Osteocyte (in vitro differentiated cells): ENCODE results near the gene FBXL5. TPM values are rescaled to one million over a fixed set of nuclear protein-coding genes. Genes with fewer than 3 reads are reported as not detected.
A peak's percentile ranks its signal among the peaks of the same experiment; 100 is the strongest.

ENCODE experiments used
- DNase-seq: peaks from one replicate; pipeline ENCODE4 v3.0.0; 2021; ENCODE audit warnings: mixed read lengths; ENCODE audit not compliant: unreplicated experiment; ENCODE audit errors: extremely low spot score
- H3K27ac Mint-ChIP-seq: one replicate; pipeline ENCODE4 v1.8.0; 2021; ENCODE audit warnings: mild to moderate bottlenecking, mixed read lengths; ENCODE audit not compliant: unreplicated experiment
- H3K27me3 Mint-ChIP-seq: one replicate; pipeline ENCODE4 v1.8.0; 2021; ENCODE audit warnings: mixed read lengths; ENCODE audit not compliant: unreplicated experiment
- H3K36me3 Mint-ChIP-seq: one replicate; pipeline ENCODE4 v1.8.0; 2021; ENCODE audit warnings: mixed read lengths; ENCODE audit not compliant: unreplicated experiment
- H3K4me1 Mint-ChIP-seq: one replicate; pipeline ENCODE4 v1.8.0; 2021; ENCODE audit warnings: mixed read lengths; ENCODE audit not compliant: unreplicated experiment
- H3K4me3 Mint-ChIP-seq: one replicate; pipeline ENCODE4 v1.8.0; 2021; ENCODE audit warnings: mild to moderate bottlenecking, moderate library complexity, mixed read lengths; ENCODE audit not compliant: unreplicated experiment
- H3K9me3 Mint-ChIP-seq: one replicate; pipeline ENCODE4 v1.8.0; 2021; ENCODE audit warnings: mixed read lengths; ENCODE audit not compliant: unreplicated experiment
- CTCF ChIP-seq: fragments of 200-600 bp; sonication (generic); IDR thresholded peaks from 2 replicates; pipeline ENCODE4 v1.5.0; 2021; ENCODE audit warnings: antibody characterized with exemption, mild to moderate bottlenecking, moderate library complexity
- total RNA-seq: library from RNA; stranded (reverse); gene quantifications from 2 replicates; pipeline ENCODE4 v1.2.1, GENCODE V29; 2021

The FBXL5 gene
- total RNA-seq, 1 donor from 2014 or later = 54.0 TPM

DNA sequence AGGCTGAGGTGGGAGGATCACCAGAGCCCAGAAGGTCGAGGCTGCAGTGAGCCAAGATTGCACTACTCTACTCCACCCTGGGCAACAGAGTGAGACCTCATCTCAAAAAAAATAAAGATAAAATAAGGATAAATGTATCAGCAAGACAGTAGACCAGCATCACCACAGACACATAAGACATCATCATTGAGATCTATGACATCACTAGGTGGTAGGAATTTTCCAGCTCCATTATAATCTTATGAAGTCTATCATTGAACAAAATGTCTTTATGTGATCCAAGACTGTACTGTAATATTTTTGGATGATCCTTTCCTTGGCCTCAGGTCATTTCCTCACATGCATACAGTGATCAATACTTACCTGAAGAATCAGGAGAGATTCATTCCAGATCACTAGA, 18.2 kb upstream of the FBXL5 start:
- Mint-ChIP-seq H3K27ac (peak overlapping the region; percentile 31), H3K4me1 (peaks cover 50% of the 10 kb centered on the region), H3K36me3 (no peaks in the 10 kb centered on the region), H3K4me3 (no peak overlapping the region), H3K9me3 (no peaks in the 10 kb centered on the region), H3K27me3 (no peaks in the 10 kb centered on the region)
- TF ChIP-seq CTCF = no peak
- no peak for DNase-seq

GRCh38 chr4:15672101-15672500, 16.9 kb upstream of the FBXL5 start:
- H3K36me3 Mint-ChIP-seq = no peaks in the 10 kb centered on the region
- H3K4me1 Mint-ChIP-seq = peaks cover 40% of the 10 kb centered on the region
- no peak for TF ChIP-seq CTCF
- H3K27ac Mint-ChIP-seq = no peak overlapping the region
- DNase-seq = no peak
- H3K9me3 Mint-ChIP-seq = no peaks in the 10 kb centered on the region
- H3K4me3 Mint-ChIP-seq = no peak overlapping the region
- no peaks in the 10 kb centered on the region for H3K27me3 Mint-ChIP-seq

DNA sequence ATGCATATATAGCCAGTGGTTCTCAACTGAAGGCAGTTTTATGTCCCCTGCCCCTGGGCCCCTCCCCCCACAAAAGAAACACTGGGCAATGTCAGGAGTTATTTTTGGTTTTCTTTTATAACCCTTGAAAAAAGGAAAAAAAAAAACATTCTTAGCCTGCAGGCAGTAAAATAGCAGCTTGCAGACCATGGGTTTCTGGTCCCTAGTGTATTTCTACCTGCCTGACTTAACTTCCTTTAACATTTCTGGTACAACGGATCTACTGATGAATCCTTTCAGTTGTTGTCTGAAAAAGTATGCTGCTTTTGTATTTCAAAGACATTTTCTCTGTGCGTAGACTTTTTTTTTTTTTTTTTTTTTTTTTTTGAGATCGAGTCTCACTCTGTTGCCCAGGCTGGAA, 15.4 kb upstream of the FBXL5 start:
- Mint-ChIP-seq H3K4me3 (no peak overlapping the region), H3K27me3 (no peaks in the 10 kb centered on the region), H3K9me3 (no peaks in the 10 kb centered on the region), H3K36me3 (no peaks in the 10 kb centered on the region), H3K27ac (peak overlapping the region; percentile 77), H3K4me1 (peaks cover 30% of the 10 kb centered on the region)
- DNase-seq = no peak
- no peak for TF ChIP-seq CTCF

GRCh38 chr4:15668566-15669435, 13.6 kb upstream of the FBXL5 start:
- no peak for TF ChIP-seq CTCF
- no peaks in the 10 kb centered on the region for H3K9me3 Mint-ChIP-seq
- peaks cover 26% of the 10 kb centered on the region for H3K4me1 Mint-ChIP-seq
- no peaks in the 10 kb centered on the region for H3K36me3 Mint-ChIP-seq
- H3K27me3 Mint-ChIP-seq = no peaks in the 10 kb centered on the region
- H3K4me3 Mint-ChIP-seq = no peak overlapping the region
- no peak for DNase-seq
- H3K27ac Mint-ChIP-seq = peak overlapping the region; percentile 38

DNA sequence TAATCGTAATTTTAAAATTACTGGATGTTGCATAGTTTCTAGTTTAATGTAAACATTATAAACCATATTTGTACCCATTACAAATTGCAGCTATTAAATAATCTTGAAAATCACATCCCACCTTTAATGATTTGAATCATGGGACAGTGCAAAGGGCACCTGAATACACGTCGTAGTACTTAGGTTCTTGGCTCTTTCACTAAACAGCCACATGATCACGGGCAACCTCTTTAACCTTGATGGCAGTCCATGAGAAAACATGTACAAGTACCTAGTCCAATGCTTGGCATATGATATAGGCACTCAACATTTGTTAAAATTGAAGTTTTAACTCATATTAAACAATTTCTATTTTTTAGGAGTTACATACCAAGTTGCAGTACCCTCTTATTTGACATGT, 11.8 kb upstream of the FBXL5 start:
- Mint-ChIP-seq H3K9me3 (no peaks in the 10 kb centered on the region), H3K4me1 (peaks cover 26% of the 10 kb centered on the region), H3K4me3 (no peak overlapping the region), H3K36me3 (no peaks in the 10 kb centered on the region), H3K27ac (no peak overlapping the region), H3K27me3 (no peaks in the 10 kb centered on the region)
- DNase-seq = no peak
- no peak for TF ChIP-seq CTCF
